Ishikawa (cell line): Measurements from ENCODE around the gene DIP2A.

Source experiments
- CEBPB ChIP-seq: IDR thresholded peaks from 2 replicates; pipeline ENCODE4 v1.6.1; 2012
- CREB1 ChIP-seq: IDR thresholded peaks from 2 replicates; pipeline ENCODE4 v1.6.1; 2012; ENCODE audit warnings: low read depth
- EGR1 ChIP-seq: IDR thresholded peaks from 2 replicates; pipeline ENCODE4 v1.6.1; 2012
- EP300 ChIP-seq: IDR thresholded peaks from 2 replicates; pipeline ENCODE4 v1.6.1; 2012; ENCODE audit warnings: borderline replicate concordance
- FOXM1 ChIP-seq: IDR thresholded peaks from 2 replicates; pipeline ENCODE4 v1.6.1; 2012; ENCODE audit warnings: low read depth, borderline replicate concordance
- MAX ChIP-seq: IDR thresholded peaks from 2 replicates; pipeline ENCODE4 v1.6.1; 2012
- NFIC ChIP-seq: IDR thresholded peaks from 2 replicates; pipeline ENCODE4 v1.6.1; 2012
- RAD21 ChIP-seq: IDR thresholded peaks from 2 replicates; pipeline ENCODE4 v1.6.1; 2012; ENCODE audit warnings: low read depth
- REST ChIP-seq: IDR thresholded peaks from 2 replicates; pipeline ENCODE4 v1.6.1; 2012; ENCODE audit warnings: low read depth, mild to moderate bottlenecking
- TAF1 ChIP-seq: IDR thresholded peaks from 2 replicates; pipeline ENCODE4 v1.6.1; 2012; ENCODE audit warnings: low read depth, mild to moderate bottlenecking
- TCF12 ChIP-seq: IDR thresholded peaks from 2 replicates; pipeline ENCODE4 v1.6.1; 2012; ENCODE audit warnings: low read depth
- TEAD4 ChIP-seq: IDR thresholded peaks from 2 replicates; pipeline ENCODE4 v1.6.1; 2012
- YY1 ChIP-seq: IDR thresholded peaks from 2 replicates; pipeline ENCODE4 v1.6.1; 2012; ENCODE audit warnings: low read depth

GRCh38 chr21:46424621-46425020 lies 34.1 kb upstream of the DIP2A start:
- TF ChIP-seq NFIC (no peak), CREB1 (no peak), TAF1 (no peak), TCF12 (no peak), RAD21 (no peak), YY1 (no peak), TEAD4 (no peak), CEBPB (no peak), MAX (no peak), EGR1 (no peak), REST (no peak), FOXM1 (no peak), EP300 (no peak)
